ENCODE data around the gene TSPAN15. TPM values are rescaled to one million over a fixed set of nuclear protein-coding genes. Genes with fewer than 3 reads are reported as not detected.
"Not testable (repeated sequence)": the region's sequence is repeated elsewhere in the genome, so short reads cannot be mapped to it uniquely, and the experiment has no call there.

The TSPAN15 gene
- total RNA-seq, 2 experiments from 2014 or later, result 0.58 to 1.2 TPM

GRCh38 chr10:69446229-69446628, 5.0 kb upstream of the TSPAN15 start:
- TF ChIP-seq CTCF (IDR thresholded peaks at IDR 0.05), result no peak
- intact Hi-C loops (cut with micrococcal nuclease), result no loop called here
- no peak overlapping the region for H3K27ac Mint-ChIP-seq
- peaks cover 4% of the 10 kb centered on the region for H3K4me1 Mint-ChIP-seq (ENCODE audit: low read depth)
- DNase-seq, result no peak
- no peak overlapping the region for H3K4me3 Mint-ChIP-seq
- no peaks in the 10 kb centered on the region for H3K27me3 Mint-ChIP-seq
- no peaks in the 10 kb centered on the region for H3K9me3 Mint-ChIP-seq
- POLR2A ChIA-PET, result interaction anchor here (0.9 kb wide), 1 partner anchor 61 kb away, joined by 3 read pairs; no protein-coding TSS in a partner anchor
- ATAC-seq, result no peak
- no peaks in the 10 kb centered on the region for H3K36me3 Mint-ChIP-seq (ENCODE audit: low read depth)
- CTCF ChIA-PET, result interaction anchor here (1.0 to 1.7 kb wide), 2 partner anchors 19 to 69 kb away, joined by 3 to 6 read pairs; no protein-coding TSS in a partner anchor

- Mint-ChIP-seq H3K36me3 (ENCODE audit: low read depth) (no peaks in the 10 kb centered on the region), H3K27me3 (no peaks in the 10 kb centered on the region), H3K9me3 (no peaks in the 10 kb centered on the region), H3K27ac (no peak overlapping the region), H3K4me1 (ENCODE audit: low read depth) (peaks cover 4% of the 10 kb centered on the region), H3K4me3 (no peak overlapping the region)
- TF ChIP-seq CTCF (IDR thresholded peaks at IDR 0.05), result no peak
- POLR2A ChIA-PET, result interaction anchor here (0.9 kb wide), 1 partner anchor 60 kb away, joined by 3 read pairs; no protein-coding TSS in a partner anchor
- no peak for ATAC-seq
- CTCF ChIA-PET, result interaction anchor here (1.0 to 1.7 kb wide), 5 partner anchors 19 to 69 kb away, joined by 3 to 6 read pairs (median 4); no protein-coding TSS in a partner anchor
- no peak for DNase-seq
- intact Hi-C loops (cut with micrococcal nuclease), result no loop called here
Observed at GRCh38 chr10:69446650-69447151, 4.6 kb upstream of the TSPAN15 start.

- peak; percentile 68 for DNase-seq
- Mint-ChIP-seq H3K4me3 (no peak overlapping the region), H3K27me3 (peaks cover 2% of the 10 kb centered on the region), H3K4me1 (ENCODE audit: low read depth) (peaks cover 9% of the 10 kb centered on the region), H3K27ac (no peak overlapping the region), H3K36me3 (ENCODE audit: low read depth) (no peaks in the 10 kb centered on the region), H3K9me3 (no peaks in the 10 kb centered on the region)
- peak; percentile 51 for TF ChIP-seq CTCF (IDR thresholded peaks at IDR 0.05)
- intact Hi-C loops (cut with micrococcal nuclease), result no loop called here
- CTCF ChIA-PET, result interaction anchor here (0.9 to 2.6 kb wide), 15 partner anchors 10 to 266 kb away, joined by 3 to 11 read pairs (median 4); no protein-coding TSS in a partner anchor
- ATAC-seq, result peak; percentile 66
- POLR2A ChIA-PET, result no interaction called here
Observed at GRCh38 chr10:69449841-69450240, 1.4 kb upstream of the TSPAN15 start.

- POLR2A ChIA-PET; H3K9me3 Mint-ChIP-seq; intact Hi-C loops (cut with micrococcal nuclease); H3K27ac Mint-ChIP-seq; H3K4me3 Mint-ChIP-seq; H3K4me1 Mint-ChIP-seq (ENCODE audit: low read depth); H3K27me3 Mint-ChIP-seq; DNase-seq; ATAC-seq; H3K36me3 Mint-ChIP-seq (ENCODE audit: low read depth): not testable (repeated sequence)
- CTCF ChIA-PET, result interaction anchor here (0.9 to 2.6 kb wide), 18 partner anchors 10 to 266 kb away, joined by 3 to 11 read pairs (median 4); no protein-coding TSS in a partner anchor
Observed at GRCh38 chr10:69450395-69450794, 870 bp upstream of the TSPAN15 start.

- DNase-seq (peak; percentile 10), ATAC-seq (peak; percentile 12)
- no peak overlapping the region for H3K27ac Mint-ChIP-seq
- no peaks in the 10 kb centered on the region for H3K36me3 Mint-ChIP-seq (ENCODE audit: low read depth)
- ChIA-PET POLR2A (interaction anchor here (1.2 kb wide), 1 partner anchor 12 kb away, joined by 3 read pairs; no protein-coding TSS in a partner anchor), CTCF (interaction anchor here (1.8 to 1.9 kb wide), 3 partner anchors 25 to 56 kb away, joined by 4 to 5 read pairs (median 4); no protein-coding TSS in a partner anchor)
- peaks cover 2% of the 10 kb centered on the region for H3K27me3 Mint-ChIP-seq
- peaks cover 10% of the 10 kb centered on the region for H3K4me1 Mint-ChIP-seq (ENCODE audit: low read depth)
- peak overlapping the region; percentile 77 for H3K4me3 Mint-ChIP-seq
- no peak for TF ChIP-seq CTCF (IDR thresholded peaks at IDR 0.05)
- no peaks in the 10 kb centered on the region for H3K9me3 Mint-ChIP-seq
- intact Hi-C loops (cut with micrococcal nuclease), result no loop called here
Observed at GRCh38 chr10:69451784-69452251, 553 bp downstream of the TSPAN15 start.
